Caco-2 (cell line): ENCODE measurements around the gene LPAR2. TPM values are rescaled to one million over a fixed set of nuclear protein-coding genes. Genes with fewer than 3 reads are reported as not detected.

Experiments used
- BruUV-seq: library from RNA; stranded (reverse); fragments of 400-500 nt; replicated peaks from 2 replicates; lab custom pipeline; 2021; lab: Mats Ljungman, UMichigan
- CTCF ChIA-PET: fragments of 300-600 bp; sonication (Branson Sonifier 250); formaldehyde crosslinking; loops from one replicate; lab custom pipeline; 2022; ENCODE audit warnings: antibody characterized with exemption; lab: Charles Lee
- POLR2A ChIA-PET: fragments of 300-600 bp; sonication (Branson Sonifier 250); formaldehyde crosslinking; loops from one replicate; lab custom pipeline; 2022; ENCODE audit warnings: antibody characterized with exemption; lab: Charles Lee
- DNase-seq, 2 experiments: peaks; one replicate each; pipeline versions ENCODE4 v3.0.0 to v3.0.0-alpha.2; 2020 to 2022
- H3K27me3 ChIP-seq: replicated peaks from 2 replicates; pipeline ENCODE4 v1.6.0; 2011; ENCODE audit warnings: low read length; ENCODE audit not compliant: control insufficient read depth, insufficient read depth
- H3K36me3 ChIP-seq: 2 replicates; pipeline ENCODE4 v1.5.1; 2011; ENCODE audit warnings: low read length; ENCODE audit not compliant: control insufficient read depth, insufficient read depth
- H3K4me1 ChIP-seq: fragments of 250-450 bp; sonication (Bioruptor Pico); 2 replicates; pipeline ENCODE4 v1.5.1; 2020; ENCODE audit warnings: mild to moderate bottlenecking
- H3K4me3 ChIP-seq: 2 replicates; pipeline ENCODE4 v1.5.1; 2011; ENCODE audit warnings: low read depth, mild to moderate bottlenecking, control low read depth, low read length
- H3K9me3 ChIP-seq: fragments of 250-450 bp; sonication (Bioruptor Pico); 2 replicates; pipeline ENCODE4 v1.5.1; 2020; ENCODE audit warnings: mild to moderate bottlenecking, moderate library complexity
- H3K27ac Mint-ChIP-seq: one replicate; pipeline ENCODE4 v1.8.0; 2022; ENCODE audit warnings: mixed read lengths; ENCODE audit not compliant: unreplicated experiment
- H3K27me3 Mint-ChIP-seq: one replicate; pipeline ENCODE4 v1.8.0; 2022; ENCODE audit warnings: mixed read lengths; ENCODE audit not compliant: insufficient read depth, unreplicated experiment
- H3K36me3 Mint-ChIP-seq: one replicate; pipeline ENCODE4 v1.8.0; 2022; ENCODE audit warnings: mild to moderate bottlenecking, mixed read lengths; ENCODE audit not compliant: insufficient read depth, unreplicated experiment
- H3K4me1 Mint-ChIP-seq: one replicate; pipeline ENCODE4 v1.8.0; 2022; ENCODE audit warnings: low read depth, mixed read lengths; ENCODE audit not compliant: unreplicated experiment
- H3K4me3 Mint-ChIP-seq: one replicate; pipeline ENCODE4 v1.8.0; 2022; ENCODE audit warnings: mild to moderate bottlenecking, moderate library complexity, mixed read lengths; ENCODE audit not compliant: unreplicated experiment
- H3K9me3 Mint-ChIP-seq: one replicate; pipeline ENCODE4 v1.8.0; 2022; ENCODE audit warnings: mixed read lengths; ENCODE audit not compliant: unreplicated experiment
- intact Hi-C: fragments of 100-400 bp; cut with micrococcal nuclease; formaldehyde crosslinking; loops from one replicate; pipeline ENCODE4 v1.10.0; 2022; ENCODE audit not compliant: unreplicated experiment
- total RNA-seq: library from RNA; stranded (reverse); gene quantifications from 2 replicates; pipeline ENCODE4 v1.2.3, GENCODE V29; 2022
- TF ChIP-seq, protein P1 (sequence below), 2 experiments: fragments of 200-600 bp in 1 of 2; IDR thresholded peaks; 1 replicate in 1 of 2; 2 replicates in 1 of 2; pipeline versions ENCODE4 v1.5.1 to v1.8.0; 2011 to 2022; ENCODE audit warnings: antibody characterized with exemption in 1 of 2, control low read depth in 1 of 2, inconsistent platforms in 1 of 2, low read depth in 1 of 2, low read length in 1 of 2, mild to moderate bottlenecking in 1 of 2, moderate library complexity in 1 of 2; ENCODE audit not compliant: insufficient read depth in 1 of 2, severe bottlenecking in 1 of 2, unreplicated experiment in 1 of 2

Gene LPAR2
- total RNA-seq, 1 experiment from 2014 or later = 29.3 TPM

DNA sequence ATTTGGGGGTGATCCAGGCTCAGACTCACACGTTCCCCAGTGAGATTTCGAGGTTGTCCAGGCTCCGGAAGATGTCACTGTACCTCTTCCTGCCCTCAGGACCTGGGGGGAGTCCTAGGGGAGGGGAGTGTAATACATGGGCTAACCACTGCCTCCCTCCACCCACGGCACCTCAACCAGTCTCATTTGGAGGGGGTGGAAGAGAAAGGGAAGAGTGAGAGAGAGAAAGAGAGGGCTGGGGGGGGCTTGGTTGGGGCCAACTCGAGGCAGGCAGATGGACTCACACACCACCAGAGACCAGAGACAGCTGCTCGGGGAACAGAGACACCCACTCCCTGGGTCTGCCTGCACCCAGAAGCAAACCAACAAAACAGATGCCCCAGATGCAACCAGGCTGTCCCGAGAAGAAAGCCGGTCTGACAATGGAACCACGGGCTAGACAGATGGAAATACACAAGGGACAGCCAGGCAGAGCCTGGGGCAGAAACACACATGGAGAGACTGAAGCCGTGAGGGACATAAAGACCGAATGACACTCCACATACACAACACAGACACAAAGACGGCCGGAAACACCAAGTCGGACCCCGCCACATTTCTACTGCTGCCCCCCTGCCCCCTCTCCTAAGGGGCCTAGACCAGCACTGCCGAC, 14.6 kb upstream of the LPAR2 start:
- H3K27ac Mint-ChIP-seq = peak overlapping the region; percentile 95
- DNase-seq = no peak

DNA sequence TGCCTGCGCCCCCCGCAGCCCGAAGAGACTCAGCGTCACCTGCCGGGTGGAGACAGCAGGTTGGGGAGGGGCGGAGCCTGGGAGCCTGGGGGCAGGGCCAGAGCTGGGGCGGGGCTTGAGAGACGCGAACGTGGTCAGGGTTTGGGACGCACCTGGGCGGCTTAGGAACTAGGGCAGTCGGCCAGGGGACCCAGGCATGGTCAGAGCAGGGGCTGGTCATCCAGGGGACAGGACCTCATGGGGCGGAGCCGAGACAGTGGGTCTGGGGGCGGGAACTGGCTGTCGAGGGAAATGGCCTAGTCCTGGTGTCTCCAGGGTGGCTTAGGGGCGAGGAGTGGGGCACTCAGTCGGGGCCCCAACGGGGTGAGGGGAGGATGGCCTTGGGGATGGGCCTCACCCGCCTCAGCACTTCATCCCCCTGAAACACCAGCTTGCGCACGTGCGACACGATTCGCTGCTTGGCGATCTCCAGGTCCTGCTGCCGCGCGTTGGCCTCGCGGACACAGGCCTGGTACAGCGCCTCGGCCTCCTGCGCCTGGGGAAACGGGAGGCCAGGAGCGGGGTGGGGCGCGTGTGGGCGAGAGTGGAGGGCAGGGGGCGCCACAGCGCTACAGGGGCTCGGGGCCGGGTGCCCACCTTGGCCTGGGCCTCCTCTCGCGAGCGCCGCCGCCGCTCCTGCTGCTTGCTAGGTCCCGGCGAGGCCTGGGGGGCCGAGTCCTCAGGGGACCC, 9.7 kb upstream of the LPAR2 start:
- ChIA-PET CTCF (interaction anchor here (0.7 kb wide), 1 partner anchor 13 kb away, joined by 3 read pairs; no protein-coding TSS in a partner anchor), POLR2A (no interaction called here)
- Histone ChIP-seq H3K36me3 (no peaks in the 10 kb centered on the region; the same call in 1 of the 2 replicates), H3K4me3 (no peak overlapping the region), H3K9me3 (no peaks in the 10 kb centered on the region), H3K4me1 (0 out of 2 replicates have a peak, but pooled peaks cover 3% of the 10 kb centered on the region), H3K27me3 (no peaks in the 10 kb centered on the region)
- peaks cover 5% of the 10 kb centered on the region for H3K4me1 Mint-ChIP-seq
- BruUV-seq = no TSS peak
- no peak overlapping the region for H3K4me3 Mint-ChIP-seq
- intact Hi-C loops = no loop called here
- no peaks in the 10 kb centered on the region for H3K9me3 Mint-ChIP-seq
- no peaks in the 10 kb centered on the region for H3K27me3 Mint-ChIP-seq
- DNase-seq = no peak
- TF ChIP-seq, protein P1, sequence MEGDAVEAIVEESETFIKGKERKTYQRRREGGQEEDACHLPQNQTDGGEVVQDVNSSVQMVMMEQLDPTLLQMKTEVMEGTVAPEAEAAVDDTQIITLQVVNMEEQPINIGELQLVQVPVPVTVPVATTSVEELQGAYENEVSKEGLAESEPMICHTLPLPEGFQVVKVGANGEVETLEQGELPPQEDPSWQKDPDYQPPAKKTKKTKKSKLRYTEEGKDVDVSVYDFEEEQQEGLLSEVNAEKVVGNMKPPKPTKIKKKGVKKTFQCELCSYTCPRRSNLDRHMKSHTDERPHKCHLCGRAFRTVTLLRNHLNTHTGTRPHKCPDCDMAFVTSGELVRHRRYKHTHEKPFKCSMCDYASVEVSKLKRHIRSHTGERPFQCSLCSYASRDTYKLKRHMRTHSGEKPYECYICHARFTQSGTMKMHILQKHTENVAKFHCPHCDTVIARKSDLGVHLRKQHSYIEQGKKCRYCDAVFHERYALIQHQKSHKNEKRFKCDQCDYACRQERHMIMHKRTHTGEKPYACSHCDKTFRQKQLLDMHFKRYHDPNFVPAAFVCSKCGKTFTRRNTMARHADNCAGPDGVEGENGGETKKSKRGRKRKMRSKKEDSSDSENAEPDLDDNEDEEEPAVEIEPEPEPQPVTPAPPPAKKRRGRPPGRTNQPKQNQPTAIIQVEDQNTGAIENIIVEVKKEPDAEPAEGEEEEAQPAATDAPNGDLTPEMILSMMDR (IDR thresholded peaks at IDR 0.05; ENCODE audit: insufficient read depth in 1 of 2, low read depth in 1 of 2, low read length in 1 of 2, severe bottlenecking in 1 of 2, unreplicated experiment in 1 of 2) = no peak
- peaks cover 39% of the 10 kb centered on the region for H3K36me3 Mint-ChIP-seq
- H3K27ac Mint-ChIP-seq = no peak overlapping the region

More for the DNA sequence above, 14.6 kb upstream of the LPAR2 start:
- Mint-ChIP-seq H3K36me3 (peaks cover 36% of the 10 kb centered on the region), H3K4me3 (peak overlapping the region; percentile 87), H3K4me1 (peaks cover 7% of the 10 kb centered on the region), H3K27me3 (no peaks in the 10 kb centered on the region), H3K9me3 (no peaks in the 10 kb centered on the region)
- intact Hi-C loops = loop anchor here (1.0 kb wide), 2 partner anchors 14 to 110 kb away; partner anchors contain the start of gene LPAR2
- Histone ChIP-seq H3K36me3 (no peaks in the 10 kb centered on the region; the same call in 1 of the 2 replicates), H3K27me3 (no peaks in the 10 kb centered on the region), H3K4me1 (0 out of 2 replicates have a peak, but pooled peaks cover 3% of the 10 kb centered on the region), H3K4me3 (peak overlapping the region; percentile 52), H3K9me3 (no peaks in the 10 kb centered on the region)
- BruUV-seq = no TSS peak
- ChIA-PET POLR2A (no interaction called here), CTCF (no interaction called here)
- TF ChIP-seq, protein P1 (IDR thresholded peaks at IDR 0.05; ENCODE audit: insufficient read depth in 1 of 2, low read depth in 1 of 2, low read length in 1 of 2, severe bottlenecking in 1 of 2, unreplicated experiment in 1 of 2) = no peak

GRCh38 chr19:19637186-19637522, 9.1 kb upstream of the LPAR2 start:
- CTCF ChIA-PET = no interaction called here
- H3K27me3 Mint-ChIP-seq = no peaks in the 10 kb centered on the region
- no peaks in the 10 kb centered on the region for H3K9me3 Mint-ChIP-seq
- Histone ChIP-seq H3K4me1 (no peaks in the 10 kb centered on the region), H3K36me3 (no peaks in the 10 kb centered on the region; the same call in 1 of the 2 replicates), H3K9me3 (no peaks in the 10 kb centered on the region), H3K27me3 (no peaks in the 10 kb centered on the region), H3K4me3 (no peak overlapping the region)
- DNase-seq = no peak
- H3K36me3 Mint-ChIP-seq = peaks cover 34% of the 10 kb centered on the region
- intact Hi-C loops = no loop called here
- TF ChIP-seq, protein P1 (IDR thresholded peaks at IDR 0.05; ENCODE audit: insufficient read depth in 1 of 2, low read depth in 1 of 2, low read length in 1 of 2, severe bottlenecking in 1 of 2, unreplicated experiment in 1 of 2) = no peak
- H3K4me1 Mint-ChIP-seq = peaks cover under 1% of the 10 kb centered on the region
- BruUV-seq = no TSS peak
- H3K27ac Mint-ChIP-seq = no peak overlapping the region
- POLR2A ChIA-PET = no interaction called here
- H3K4me3 Mint-ChIP-seq = no peak overlapping the region
